Adipose tissue (tissue), 3 donors: ENCODE data around the gene WWOX. TPM values are rescaled to one million over a fixed set of nuclear protein-coding genes. Genes with fewer than 3 reads are reported as not detected.
A peak's percentile ranks its signal among the peaks of the same experiment; 100 is the strongest.
"Not testable (repeated sequence)": the region's sequence is repeated elsewhere in the genome, so short reads cannot be mapped to it uniquely, and the experiment has no call there.

Experiments used
- H3K27ac ChIP-seq: one replicate; pipeline ENCODE4 v1.5.1; 2013; ENCODE audit warnings: low read depth, low read length
- WGBS, 3 donors: extraction: QIAGEN DNeasy Blood & Tissue Kit; methylation state at CpG; one replicate each; pipeline ENCODE4 v1.1.7; 2013; 5-methylcytosine and 5-hydroxymethylcytosine counted together
- polyA plus RNA-seq, 3 donors: library from polyadenylated mRNA; stranded (reverse); fragments of 200-250 nt; gene quantifications; one replicate each; pipeline ENCODE4 v1.2.3, GENCODE V29; 2013
- donor health status: healthy with polysubstance abuse.
- donor health status: Bipolar disorder and iron deficiency.
- donor health status: healthy.

The WWOX gene
- polyA plus RNA-seq, 3 donors: 5.7 to 10.6 (median 7.0) TPM

GRCh38 chr16:78502812-78503350 lies 403.4 kb downstream of the WWOX start:
- H3K27ac ChIP-seq: no peak overlapping the region
- 80 to 83% (median 80%) methylated on average over 10 of the region's 10 CpGs for WGBS, 3 donors

- WGBS, 3 donors: 27 to 40% (median 29%) methylated on average over 3 of the region's 3 CpGs
- H3K27ac ChIP-seq: no peak overlapping the region
Observed at GRCh38 chr16:78503602-78504001, 404.1 kb downstream of the WWOX start.

- 53 to 63% (median 53%) methylated on average over 12 of the region's 12 CpGs for WGBS, 3 donors
- H3K27ac ChIP-seq: no peak overlapping the region
Observed at GRCh38 chr16:78504401-78504851, 405.0 kb downstream of the WWOX start.

- WGBS, 3 donors: 41 to 65% (median 55%) methylated on average over 6 of the region's 6 CpGs
- peak overlapping the region; percentile 25 for H3K27ac ChIP-seq
Observed at GRCh38 chr16:78505036-78505435, 405.6 kb downstream of the WWOX start.

- peak overlapping the region; percentile 25 for H3K27ac ChIP-seq
- WGBS, 3 donors: 39 to 75% (median 49%) methylated on average over 23 of the region's 23 CpGs
Observed at GRCh38 chr16:78505544-78506366, 406.3 kb downstream of the WWOX start.

- H3K27ac ChIP-seq: no peak overlapping the region
- 72 to 80% (median 79%) methylated on average over 11 of the region's 11 CpGs for WGBS, 3 donors
Observed at GRCh38 chr16:78506367-78507193, 407.1 kb downstream of the WWOX start.

- WGBS, 3 donors: 95 to 96% (median 95%) methylated on average over 12 of the region's 12 CpGs
- H3K27ac ChIP-seq: no peak overlapping the region
Observed at GRCh38 chr16:78507576-78507975, 408.1 kb downstream of the WWOX start.

- H3K27ac ChIP-seq: no peak overlapping the region
- 96 to 99% (median 97%) methylated on average over 7 of the region's 7 CpGs for WGBS, 3 donors
Observed at GRCh38 chr16:78509965-78510364, 410.5 kb downstream of the WWOX start.

GRCh38 chr16:78510496-78510895 lies 411.0 kb downstream of the WWOX start:
- no peak overlapping the region for H3K27ac ChIP-seq
- 74 to 96% (median 95%) methylated on average over 4 of the region's 4 CpGs for WGBS, 3 donors

GRCh38 chr16:78513838-78514237 lies 414.4 kb downstream of the WWOX start:
- no peak overlapping the region for H3K27ac ChIP-seq
- WGBS, 3 donors: 70 to 95% (median 76%) methylated on average over 3 of the region's 3 CpGs

- WGBS, 3 donors: 93 to 98% (median 96%) methylated on average over 9 of the region's 9 CpGs
Observed at GRCh38 chr16:78514888-78515287, 415.4 kb downstream of the WWOX start.

GRCh38 chr16:78515421-78515820 lies 416.0 kb downstream of the WWOX start:
- H3K27ac ChIP-seq: no peak overlapping the region
- 95 to 98% (median 96%) methylated on average over 14 of the region's 14 CpGs for WGBS, 3 donors

More at GRCh38 chr16:78514888-78515287, 415.4 kb downstream of the WWOX start:
- not testable (repeated sequence) for H3K27ac ChIP-seq

- 91 to 94% (median 93%) methylated on average over 9 of the region's 9 CpGs for WGBS, 3 donors
- no peak overlapping the region for H3K27ac ChIP-seq
Observed at GRCh38 chr16:78516006-78516736, 416.7 kb downstream of the WWOX start.

- WGBS, 3 donors: 84 to 96% (median 91%) methylated on average over 8 of the region's 8 CpGs
Observed at GRCh38 chr16:78519896-78520295, 420.4 kb downstream of the WWOX start.

GRCh38 chr16:78520470-78520869 lies 421.0 kb downstream of the WWOX start:
- WGBS, 3 donors: 77 to 86% (median 78%) methylated on average over 5 of the region's 5 CpGs

More at GRCh38 chr16:78519896-78520295, 420.4 kb downstream of the WWOX start:
- H3K27ac ChIP-seq: no peak overlapping the region

GRCh38 chr16:78522327-78522726 lies 422.9 kb downstream of the WWOX start:
- WGBS, 3 donors: 61 to 68% (median 67%) methylated on average over 5 of the region's 5 CpGs
- no peak overlapping the region for H3K27ac ChIP-seq

More at GRCh38 chr16:78520470-78520869, 421.0 kb downstream of the WWOX start:
- H3K27ac ChIP-seq: no peak overlapping the region

GRCh38 chr16:78523212-78523985 lies 423.9 kb downstream of the WWOX start:
- 66 to 80% (median 67%) methylated on average over 9 of the region's 9 CpGs for whole genome bisulfite sequencing, 3 donors
- no peak overlapping the region for H3K27ac ChIP-seq
